ENCODE results near the gene CFAP299.

GRCh38 chr4:80931631-80932081 is 596.1 kb downstream of the CFAP299 start:
- TF ChIP-seq CTCF (IDR thresholded peaks at IDR 0.05) (no peak), POLR2A (IDR thresholded peaks at IDR 0.05) (no peak)
